Measurements from ENCODE around the gene FAM171A1.

DNA sequence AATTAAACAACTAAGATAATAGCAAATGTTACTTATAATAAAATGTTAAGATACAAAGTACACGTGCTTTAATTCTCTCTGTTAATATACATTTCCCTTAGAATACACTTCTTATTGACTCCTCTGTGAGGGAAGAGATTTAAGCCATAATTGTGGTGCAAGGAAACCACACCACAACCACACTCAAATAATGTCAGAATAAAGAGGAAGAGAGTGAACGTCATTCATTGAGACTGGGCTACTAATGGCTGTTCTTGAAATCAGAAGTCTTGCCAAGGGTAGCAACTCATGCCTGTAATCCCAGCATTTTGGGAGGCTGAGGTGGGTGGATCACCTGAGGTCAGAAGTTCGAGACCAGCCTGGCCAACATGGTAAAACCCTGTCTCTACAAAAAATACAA is 10.0 kb downstream of the FAM171A1 start:
- TF ChIP-seq, protein P1, sequence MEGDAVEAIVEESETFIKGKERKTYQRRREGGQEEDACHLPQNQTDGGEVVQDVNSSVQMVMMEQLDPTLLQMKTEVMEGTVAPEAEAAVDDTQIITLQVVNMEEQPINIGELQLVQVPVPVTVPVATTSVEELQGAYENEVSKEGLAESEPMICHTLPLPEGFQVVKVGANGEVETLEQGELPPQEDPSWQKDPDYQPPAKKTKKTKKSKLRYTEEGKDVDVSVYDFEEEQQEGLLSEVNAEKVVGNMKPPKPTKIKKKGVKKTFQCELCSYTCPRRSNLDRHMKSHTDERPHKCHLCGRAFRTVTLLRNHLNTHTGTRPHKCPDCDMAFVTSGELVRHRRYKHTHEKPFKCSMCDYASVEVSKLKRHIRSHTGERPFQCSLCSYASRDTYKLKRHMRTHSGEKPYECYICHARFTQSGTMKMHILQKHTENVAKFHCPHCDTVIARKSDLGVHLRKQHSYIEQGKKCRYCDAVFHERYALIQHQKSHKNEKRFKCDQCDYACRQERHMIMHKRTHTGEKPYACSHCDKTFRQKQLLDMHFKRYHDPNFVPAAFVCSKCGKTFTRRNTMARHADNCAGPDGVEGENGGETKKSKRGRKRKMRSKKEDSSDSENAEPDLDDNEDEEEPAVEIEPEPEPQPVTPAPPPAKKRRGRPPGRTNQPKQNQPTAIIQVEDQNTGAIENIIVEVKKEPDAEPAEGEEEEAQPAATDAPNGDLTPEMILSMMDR (IDR thresholded peaks at IDR 0.05): no peak
- TF ChIP-seq EZH2 (IDR thresholded peaks at IDR 0.05) (no peak), EZH2phosphoT487 (IDR thresholded peaks at IDR 0.05) (no peak)
